H1 (cell line): ENCODE data around the gene KRTAP10-12. TPM values are rescaled to one million over a fixed set of nuclear protein-coding genes. Genes with fewer than 3 reads are reported as not detected.

ENCODE experiments used
- CTCF ChIA-PET: fragments of 300-600 bp; sonication (Branson Sonifier 250); formaldehyde crosslinking; loops from one replicate; lab custom pipeline; 2021; ENCODE audit not compliant: partially characterized antibody; lab: Charles Lee
- POLR2A ChIA-PET: fragments of 300-600 bp; sonication (Branson Sonifier 250); formaldehyde crosslinking; loops from one replicate; lab custom pipeline; 2021; ENCODE audit warnings: inconsistent platforms; ENCODE audit not compliant: partially characterized antibody; lab: Charles Lee
- DNase-seq, 2 experiments: peaks; one replicate each; pipeline versions ENCODE4 v3.0.0 to v3.0.0-alpha.2; 2010 to 2022; ENCODE audit warnings: low spot score in 2 of 2, low read depth in 1 of 2, mixed read lengths in 1 of 2
- FAIRE-seq: peaks from 2 replicates; lab custom pipeline; 2011; peaks lifted over from hg19 to GRCh38; lab: Jason Lieb, UNC
- H2AFZ ChIP-seq: 2 replicates; pipeline ENCODE4 v1.8.1; 2012; ENCODE audit warnings: low read length, inconsistent platforms
- H2AK5ac ChIP-seq: 2 replicates; pipeline ENCODE4 v1.6.1; 2013; ENCODE audit warnings: low read depth, low read length
- H2BK120ac ChIP-seq: replicated peaks from 2 replicates; pipeline ENCODE3; 2013; ENCODE audit warnings: low read depth, low read length, inconsistent platforms
- H2BK12ac ChIP-seq: 2 replicates; pipeline ENCODE4 v1.6.1; 2013; ENCODE audit warnings: low read depth, low read length
- H2BK15ac ChIP-seq: 2 replicates; pipeline ENCODE4 v1.6.1; 2013; ENCODE audit warnings: low read length
- H2BK20ac ChIP-seq: 2 replicates; pipeline ENCODE4 v1.6.1; 2013; ENCODE audit warnings: low read length
- H2BK5ac ChIP-seq: 2 replicates; pipeline ENCODE4 v1.6.1; 2013; ENCODE audit warnings: low read depth, low read length
- H3K14ac ChIP-seq: 2 replicates; pipeline ENCODE4 v1.6.1; 2013; ENCODE audit warnings: inconsistent platforms; ENCODE audit not compliant: insufficient read length
- H3K18ac ChIP-seq: 2 replicates; pipeline ENCODE4 v1.6.1; 2013; ENCODE audit warnings: low read length; ENCODE audit errors: extremely low read depth
- H3K23ac ChIP-seq: 2 replicates; pipeline ENCODE4 v1.6.1; 2013; ENCODE audit warnings: inconsistent platforms; ENCODE audit not compliant: insufficient read length
- H3K23me2 ChIP-seq: 2 replicates; pipeline ENCODE4 v1.6.1; 2013; ENCODE audit warnings: low read depth, low read length
- H3K27ac ChIP-seq: 2 replicates; pipeline ENCODE4 v1.6.1; 2011; ENCODE audit warnings: low read depth, low read length, inconsistent platforms
- H3K27me3 ChIP-seq, 4 experiments: replicated peaks in 1 of 4; 1 replicate in 1 of 4; 2 replicates in 3 of 4; pipeline versions ENCODE4 v1.6.1 to v1.8.1; 2011 to 2013; ENCODE audit warnings: low read length in 3 of 4, mild to moderate bottlenecking in 3 of 4, inconsistent platforms in 2 of 4, mixed read lengths in 2 of 4, moderate library complexity in 1 of 4; ENCODE audit not compliant: control insufficient read depth in 3 of 4, insufficient read depth in 3 of 4; ENCODE audit errors: extremely low read depth in 1 of 4
- H3K36me3 ChIP-seq, 4 experiments: 2 replicates each; pipeline versions ENCODE4 v1.6.1 to v1.8.1; 2011 to 2013; ENCODE audit warnings: mild to moderate bottlenecking in 4 of 4, low read length in 3 of 4, moderate library complexity in 2 of 4, control low read depth in 1 of 4, inconsistent platforms in 1 of 4; ENCODE audit not compliant: insufficient read depth in 4 of 4, control insufficient read depth in 2 of 4
- H3K4ac ChIP-seq: replicated peaks from 2 replicates; pipeline ENCODE3; 2013; ENCODE audit warnings: low read length, low read depth, mixed read lengths, inconsistent platforms; ENCODE audit not compliant: insufficient read length
- H3K4me1 ChIP-seq, 4 experiments: replicated peaks in 1 of 4; 1 replicate in 1 of 4; 2 replicates in 3 of 4; pipeline versions ENCODE4 v1.6.1 to v1.8.1; 2011 to 2013; ENCODE audit warnings: low read length in 3 of 4, inconsistent platforms in 2 of 4, mixed read lengths in 1 of 4; ENCODE audit not compliant: insufficient read depth in 4 of 4, control insufficient read depth in 3 of 4
- H3K4me2 ChIP-seq, 2 experiments: 2 replicates each; pipeline versions ENCODE4 v1.6.1 to v1.8.1; 2011 to 2013; ENCODE audit warnings: low read depth in 2 of 2, low read length in 2 of 2, control low read depth in 1 of 2, inconsistent platforms in 1 of 2, mild to moderate bottlenecking in 1 of 2; ENCODE audit not compliant: insufficient read depth in 1 of 2
- H3K4me3 ChIP-seq, 4 experiments: fragments of 200-600, 300-600 bp in 1 of 4; sonication (generic), shearing (Covaris generic), sonication (Bioruptor Twin) in 1 of 4; 2 replicates each; pipeline versions ENCODE4 v1.5.1 to v1.8.1; 2011 to 2016; ENCODE audit warnings: low read length in 4 of 4, low read depth in 3 of 4, control low read depth in 2 of 4, inconsistent platforms in 2 of 4, mild to moderate bottlenecking in 2 of 4, mixed read lengths in 1 of 4, moderate library complexity in 1 of 4; ENCODE audit not compliant: insufficient read depth in 2 of 4; ENCODE audit errors: extremely low read depth in 1 of 4
- H3K56ac ChIP-seq: replicated peaks from 2 replicates; pipeline ENCODE3; 2013; ENCODE audit warnings: low read depth, mild to moderate bottlenecking, mixed read lengths, low read length, inconsistent platforms; ENCODE audit not compliant: insufficient read length
- H3K79me1 ChIP-seq: 2 replicates; pipeline ENCODE4 v1.6.1; 2013; ENCODE audit warnings: low read depth, low read length, control low read depth
- H3K79me2 ChIP-seq, 2 experiments: 2 replicates each; pipeline versions ENCODE4 v1.6.1 to v1.8.1; 2012 to 2013; ENCODE audit warnings: low read length in 2 of 2, mild to moderate bottlenecking in 2 of 2, inconsistent platforms in 1 of 2; ENCODE audit not compliant: insufficient read depth in 2 of 2, control insufficient read depth in 1 of 2
- H3K9ac ChIP-seq, 4 experiments: replicated peaks in 1 of 4; 1 replicate in 1 of 4; 2 replicates in 3 of 4; pipeline versions ENCODE4 v1.6.1 to v1.8.1; 2011 to 2013; ENCODE audit warnings: low read depth in 3 of 4, low read length in 3 of 4, control low read depth in 2 of 4, mild to moderate bottlenecking in 2 of 4, moderate library complexity in 2 of 4, inconsistent platforms in 1 of 4; ENCODE audit errors: extremely low read depth in 1 of 4
- H3K9me3 ChIP-seq, 2 experiments: 2 replicates each; pipeline versions ENCODE4 v1.6.1 to v1.8.1; 2012 to 2013; ENCODE audit warnings: mild to moderate bottlenecking in 2 of 2, moderate library complexity in 2 of 2, control low read depth in 1 of 2, inconsistent platforms in 1 of 2, low read depth in 1 of 2, low read length in 1 of 2, mixed read lengths in 1 of 2; ENCODE audit not compliant: insufficient read depth in 2 of 2
- H4K20me1 ChIP-seq, 2 experiments: replicated peaks in 1 of 2; 2 replicates each; pipeline versions ENCODE3 to v1.8.1; 2011 to 2013; ENCODE audit warnings: inconsistent platforms in 2 of 2, low read length in 2 of 2, mild to moderate bottlenecking in 1 of 2; ENCODE audit not compliant: insufficient read depth in 2 of 2, control insufficient read depth in 1 of 2
- H4K5ac ChIP-seq: 2 replicates; pipeline ENCODE4 v1.6.1; 2013; ENCODE audit warnings: low read length, low read depth, mixed read lengths, inconsistent platforms; ENCODE audit not compliant: insufficient read length
- H4K8ac ChIP-seq: 2 replicates; pipeline ENCODE4 v1.8.0; 2013; ENCODE audit warnings: mild to moderate bottlenecking, moderate library complexity, low read length, inconsistent platforms; ENCODE audit not compliant: insufficient read depth; ENCODE audit errors: extremely low read depth
- H4K91ac ChIP-seq: replicated peaks from 2 replicates; pipeline ENCODE3; 2013; ENCODE audit warnings: low read length, mixed read lengths, inconsistent platforms; ENCODE audit not compliant: insufficient read length
- CEBPB ChIP-seq: IDR thresholded peaks from 2 replicates; pipeline ENCODE4 v1.6.1; 2012; ENCODE audit warnings: low read depth, low read length
- EGR1 ChIP-seq: IDR thresholded peaks from 2 replicates; pipeline ENCODE4 v1.6.1; 2011; ENCODE audit warnings: low read depth, low read length, borderline replicate concordance
- EP300 ChIP-seq, 2 experiments: IDR thresholded peaks; 1 replicate in 1 of 2; 2 replicates in 1 of 2; pipeline ENCODE4 v1.6.1; 2011 to 2012; ENCODE audit warnings: low read depth in 2 of 2, low read length in 2 of 2, mild to moderate bottlenecking in 2 of 2, borderline replicate concordance in 1 of 2, inconsistent platforms in 1 of 2, moderate library complexity in 1 of 2
- KDM1A ChIP-seq: fragments of 200-600, 300-600 bp; sonication (generic); IDR thresholded peaks from 2 replicates; pipeline ENCODE4 v1.7.1; 2016; ENCODE audit warnings: mild to moderate bottlenecking, low read length, borderline replicate concordance
- KDM4A ChIP-seq: IDR thresholded peaks from one replicate; pipeline ENCODE4 v1.7.1; 2012; ENCODE audit warnings: low read depth, mild to moderate bottlenecking, moderate library complexity, low read length, inconsistent platforms; ENCODE audit not compliant: severe bottlenecking
- POU5F1 ChIP-seq: IDR thresholded peaks from 2 replicates; pipeline ENCODE4 v1.6.1; 2011; ENCODE audit warnings: low read depth, mild to moderate bottlenecking, low read length, moderate library complexity
- SP4 ChIP-seq: IDR thresholded peaks from 2 replicates; pipeline ENCODE4 v1.6.1; 2012; ENCODE audit warnings: low read length, inconsistent platforms
- WGBS, 2 experiments: shearing (Covaris generic) in 1 of 2; methylation state at CpG; one replicate each; pipeline versions ENCODE4 v1.1.6 to v1.1.7; 2013 to 2015; ENCODE audit warnings: low lambda C conversion rate in 2 of 2, mixed read lengths in 2 of 2, inconsistent platforms in 1 of 2, low coverage in 1 of 2, missing lambda C conversion rate in 1 of 2; ENCODE audit not compliant: insufficient replicate concordance in 2 of 2, insufficient coverage in 1 of 2, insufficient read length in 1 of 2; ENCODE audit errors: extremely low coverage in 1 of 2, missing lambda C conversion rate in 1 of 2; 5-methylcytosine and 5-hydroxymethylcytosine counted together
- polyA plus RNA-seq, 7 experiments: library from polyadenylated mRNA; depleted of rRNA in 3 of 7; stranded (reverse) in 5 of 7; unstranded in 2 of 7; fragments of >200 nt in 5 of 7; fragments of 200-250 nt in 2 of 7; gene quantifications; 1 replicate in 5 of 7; 2 replicates in 1 of 7; 4 replicates in 1 of 7; pipeline versions ENCODE4 v1.2.1 to v1.2.3, GENCODE V29; 2011 to 2013; ENCODE audit warnings: missing spikeins in 2 of 7, mixed read lengths in 2 of 7
- total RNA-seq: library from RNA; stranded (reverse); fragmentation: NEBNext Ultra II Directional; extraction: Animal tissue kit (Norgen Biotek cat#: 25700); gene quantifications from 2 replicates; pipeline ENCODE4 v1.2.1, GENCODE V29; 2021

KRTAP10-12 gene
- total and polyA plus RNA-seq, 2 of the 8 experiments (the other 6 are each of a cell fraction or from before 2014, with no cell fraction given) = not detected

GRCh38 chr21:44727757-44728156, 30.8 kb downstream of the KRTAP10-12 start:
- no peak overlapping the region for H2AK5ac ChIP-seq
- H2BK15ac ChIP-seq = peak overlapping the region; percentile 81; the same call in 1 of the 2 replicates
- no peak overlapping the region for H3K27ac ChIP-seq
- H3K9ac ChIP-seq = no peak overlapping the region
- 0 out of 2 replicates have a peak overlapping the region, but pooled peaks have one; percentile 60 for H2BK12ac ChIP-seq
- H3K4me1 ChIP-seq = peaks cover 0 to 14% (median 10%) of the 10 kb centered on the region in 4 experiments; a peak in 5 of 7 replicates
- FAIRE-seq (no peak), DNase-seq (no peak)
- H3K27me3 ChIP-seq = peaks cover 0 to 15% (median 9%) of the 10 kb centered on the region in 4 experiments; a peak in 6 of 7 replicates
- no peak overlapping the region for H2AFZ ChIP-seq
- ChIA-PET POLR2A (interaction anchor here (1.3 to 1.4 kb wide), 2 partner anchors 9 to 40 kb away, joined by 3 to 4 read pairs; no protein-coding TSS in a partner anchor), CTCF (interaction anchor here (1.3 to 1.6 kb wide), 4 partner anchors 10 to 34 kb away, joined by 3 to 7 read pairs (median 4); partner anchors contain the start of gene KRTAP10-12)
- H4K20me1 ChIP-seq = no peaks in the 10 kb centered on the region
- WGBS, 2 experiments = 88% methylated on average over 9 of the region's 9 CpGs; no CpG with 5 or more reads in 1 of the 2 experiments
- no peak overlapping the region for H4K5ac ChIP-seq
- H3K18ac ChIP-seq = no peak overlapping the region
- H2BK5ac ChIP-seq = no peak overlapping the region
- H4K91ac ChIP-seq = no peak overlapping the region
- no peak overlapping the region for H3K4ac ChIP-seq
- H3K4me3 ChIP-seq = no peak overlapping the region
- TF ChIP-seq EGR1 = no peak
- TF ChIP-seq POU5F1 = no peak
- no peak for TF ChIP-seq SP4
- no peak for TF ChIP-seq CEBPB
- no peak for TF ChIP-seq KDM1A
- TF ChIP-seq KDM4A = no peak
- no peak for TF ChIP-seq EP300 (IDR thresholded peaks at IDR 0.05; ENCODE audit: borderline replicate concordance in 1 of 2, low read depth in 2 of 2, low read length in 2 of 2)
- no peaks in the 10 kb centered on the region for H3K36me3 ChIP-seq
- no peak overlapping the region for H2BK120ac ChIP-seq
- no peaks in the 10 kb centered on the region; the same call in 1 of the 2 replicates for H3K23me2 ChIP-seq
- H3K14ac ChIP-seq = no peak overlapping the region
- no peak overlapping the region for H2BK20ac ChIP-seq
- no peak overlapping the region for H4K8ac ChIP-seq
- no peak overlapping the region for H3K56ac ChIP-seq
- no peaks in the 10 kb centered on the region; a peak in 1 of 4 replicates for H3K9me3 ChIP-seq
- no peaks in the 10 kb centered on the region for H3K79me1 ChIP-seq
- H3K79me2 ChIP-seq = no peaks in the 10 kb centered on the region
- no peak overlapping the region for H3K4me2 ChIP-seq
- no peak overlapping the region for H3K23ac ChIP-seq
